Endodermal cell (in vitro differentiated cells): ENCODE data around the gene UBE2Q1. TPM values are rescaled to one million over a fixed set of nuclear protein-coding genes. Genes with fewer than 3 reads are reported as not detected.
A peak's percentile ranks its signal among the peaks of the same experiment; 100 is the strongest.

Source experiments
- DNase-seq: peaks from one replicate; pipeline ENCODE4 v3.0.0-alpha.2; 2017
- H3K27ac ChIP-seq: 2 replicates; pipeline ENCODE4 v1.5.1; 2013; ENCODE audit warnings: mild to moderate bottlenecking, low read depth, low read length, moderate library complexity
- H3K27me3 ChIP-seq: 2 replicates; pipeline ENCODE4 v1.6.1; 2013; ENCODE audit warnings: mild to moderate bottlenecking, low read length, moderate library complexity; ENCODE audit not compliant: insufficient read depth, control insufficient read depth, poor library complexity, severe bottlenecking
- H3K36me3 ChIP-seq: 2 replicates; pipeline ENCODE4 v1.7.0; 2013; ENCODE audit warnings: mild to moderate bottlenecking, low read length, moderate library complexity; ENCODE audit not compliant: control insufficient read depth, insufficient read depth
- H3K4me1 ChIP-seq: one replicate; pipeline ENCODE4 v1.7.0; 2013; ENCODE audit warnings: low read length; ENCODE audit not compliant: control insufficient read depth, insufficient read depth
- H3K4me3 ChIP-seq: 2 replicates; pipeline ENCODE4 v1.5.1; 2013; ENCODE audit warnings: mild to moderate bottlenecking, low read length, moderate library complexity
- H3K9ac ChIP-seq: 2 replicates; pipeline ENCODE4 v1.6.1; 2013; ENCODE audit warnings: mild to moderate bottlenecking, low read length, moderate library complexity; ENCODE audit not compliant: poor library complexity, severe bottlenecking; ENCODE audit errors: extremely low read depth
- H3K9me3 ChIP-seq: 2 replicates; pipeline ENCODE4 v1.6.1; 2013; ENCODE audit warnings: mild to moderate bottlenecking, low read length, moderate library complexity; ENCODE audit not compliant: control insufficient read depth
- H3K27ac Mint-ChIP-seq: 2 replicates; pipeline ENCODE4 v1.8.0; 2020; ENCODE audit warnings: mixed read lengths
- H3K27me3 Mint-ChIP-seq: 2 replicates; pipeline ENCODE4 v1.8.0; 2021; ENCODE audit warnings: mild to moderate bottlenecking, mixed read lengths; ENCODE audit not compliant: insufficient read depth
- H3K36me3 Mint-ChIP-seq: 2 replicates; pipeline ENCODE4 v1.8.0; 2020; ENCODE audit warnings: low read depth, mixed read lengths
- H3K4me1 Mint-ChIP-seq: 2 replicates; pipeline ENCODE4 v1.8.0; 2020; ENCODE audit warnings: mixed read lengths
- H3K4me3 Mint-ChIP-seq: 2 replicates; pipeline ENCODE4 v1.8.0; 2020; ENCODE audit warnings: mild to moderate bottlenecking, moderate library complexity, mixed read lengths
- H3K9me3 Mint-ChIP-seq: 2 replicates; pipeline ENCODE4 v1.8.0; 2020; ENCODE audit warnings: mild to moderate bottlenecking, mixed read lengths
- CTCF ChIP-seq: fragments of 200-600 bp; sonication (generic); conservative IDR thresholded peaks from 2 replicates; pipeline ENCODE4 v1.5.0; 2021; ENCODE audit warnings: antibody characterized with exemption, mild to moderate bottlenecking
- WGBS, 2 experiments: methylation state at CpG; one replicate each; pipeline versions ENCODE4 v1.1.5 to v1.1.7; 2013; ENCODE audit warnings: missing lambda C conversion rate in 2 of 2, mixed read lengths in 1 of 2; ENCODE audit not compliant: insufficient coverage in 1 of 2, insufficient read length in 1 of 2; 5-methylcytosine and 5-hydroxymethylcytosine counted together
- total RNA-seq, 2 donors: library from RNA; stranded (reverse); fragmentation: NEBNext Ultra II Directional in 1 of 2; extraction: Animal tissue kit (Norgen Biotek cat#: 25700) in 1 of 2; gene quantifications; 2 replicates in 1 of 2; 3 replicates in 1 of 2; pipeline ENCODE4 v1.2.1, GENCODE V29; 2021

Gene UBE2Q1
- total RNA-seq, 2 donors from 2014 or later, result 83.0 to 94.7 TPM

- H3K27me3 ChIP-seq, result no peaks in the 10 kb centered on the region
- no peak overlapping the region for H3K9ac ChIP-seq
- H3K4me3 ChIP-seq, result no peak overlapping the region
- DNase-seq, result no peak
- TF ChIP-seq CTCF, result peak; percentile 40
- H3K9me3 ChIP-seq, result no peaks in the 10 kb centered on the region
- Mint-ChIP-seq H3K9me3 (no peaks in the 10 kb centered on the region), H3K4me3 (no peak overlapping the region), H3K36me3 (peaks cover 89% of the 10 kb centered on the region), H3K27me3 (no peaks in the 10 kb centered on the region), H3K27ac (no peak overlapping the region), H3K4me1 (no peaks in the 10 kb centered on the region)
- H3K27ac ChIP-seq, result no peak overlapping the region
- H3K4me1 ChIP-seq, result no peaks in the 10 kb centered on the region
- peaks cover 98% of the 10 kb centered on the region for H3K36me3 ChIP-seq
- 93 to 98% methylated on average over 8 to 10 of the region's 10 CpGs for WGBS, 2 experiments
Observed at GRCh38 chr1:154586231-154586630, 27.8 kb upstream of the UBE2Q1 start.

GRCh38 chr1:154584267-154584994, 26.0 kb upstream of the UBE2Q1 start:
- no peak for TF ChIP-seq CTCF
- Mint-ChIP-seq H3K36me3 (peaks cover 94% of the 10 kb centered on the region), H3K4me1 (no peaks in the 10 kb centered on the region), H3K27ac (no peak overlapping the region), H3K4me3 (no peak overlapping the region), H3K9me3 (no peaks in the 10 kb centered on the region), H3K27me3 (no peaks in the 10 kb centered on the region)
- no peak overlapping the region for H3K27ac ChIP-seq
- H3K4me1 ChIP-seq, result no peaks in the 10 kb centered on the region
- H3K4me3 ChIP-seq, result no peak overlapping the region
- H3K9ac ChIP-seq, result no peak overlapping the region
- peaks cover 98% of the 10 kb centered on the region for H3K36me3 ChIP-seq
- H3K9me3 ChIP-seq, result no peaks in the 10 kb centered on the region
- WGBS, 2 experiments, result 90 to 93% methylated on average over 7 to 9 of the region's 9 CpGs
- H3K27me3 ChIP-seq, result no peaks in the 10 kb centered on the region
- no peak for DNase-seq

- no peaks in the 10 kb centered on the region for H3K4me1 ChIP-seq
- no peaks in the 10 kb centered on the region for H3K4me1 Mint-ChIP-seq
- H3K27me3 ChIP-seq, result no peaks in the 10 kb centered on the region
- H3K36me3 ChIP-seq, result peaks cover 98% of the 10 kb centered on the region
- peaks cover 93% of the 10 kb centered on the region for H3K36me3 Mint-ChIP-seq
- H3K9ac ChIP-seq, result no peak overlapping the region
- no peaks in the 10 kb centered on the region for H3K27me3 Mint-ChIP-seq
- TF ChIP-seq CTCF, result no peak
- H3K27ac ChIP-seq, result no peak overlapping the region
- DNase-seq, result no peak
- WGBS, 2 experiments, result 82 to 83% methylated on average over 7 to 9 of the region's 9 CpGs
- no peak overlapping the region for H3K27ac Mint-ChIP-seq
- H3K9me3 ChIP-seq, result no peaks in the 10 kb centered on the region
- no peak overlapping the region for H3K4me3 Mint-ChIP-seq
- H3K9me3 Mint-ChIP-seq, result no peaks in the 10 kb centered on the region
- H3K4me3 ChIP-seq, result no peak overlapping the region
Observed at GRCh38 chr1:154583773-154584172, 25.3 kb upstream of the UBE2Q1 start.
